GM21723 (cell line): ENCODE results near the gene RBX1.

ENCODE experiments used
- ATAC-seq: cut with Tn5 transposase; IDR thresholded peaks from one replicate; pipeline ENCODE4 v1.9.1; 2021; ENCODE audit warnings: mild to moderate bottlenecking, moderate library complexity; ENCODE audit not compliant: unreplicated experiment

The RBX1 gene

GRCh38 chr22:41021613-41022454 is 70.7 kb downstream of the RBX1 start:
- peak; percentile 57 for ATAC-seq

GRCh38 chr22:41022470-41023298 is 71.5 kb downstream of the RBX1 start:
- ATAC-seq: peak; percentile 67
